K562 (cell line): ENCODE measurements around the gene NPTX2. TPM values are rescaled to one million over a fixed set of nuclear protein-coding genes. Genes with fewer than 3 reads are reported as not detected.

Experiments used
- ATAC-seq: fragments of 200-7000 bp; cut with Tn5 transposase; 3 replicates; pipeline ENCODE4 v1.9.1; 2020; ENCODE audit warnings: moderate library complexity
- BruUV-seq: library from RNA; stranded (reverse); fragments of 400-500 nt; replicated peaks from 2 replicates; lab custom pipeline; 2021; lab: Mats Ljungman, UMichigan
- CTCF ChIA-PET: fragments of 300-600 bp; formaldehyde crosslinking; extraction: SDS; loops from one replicate; lab custom pipeline; 2021; ENCODE audit warnings: low intra/inter-chr PET ratio; lab: Yijun Ruan, JAX
- POLR2A ChIA-PET: fragments of 300-600, 350-650 bp; sonication (Branson Sonifier 250); formaldehyde crosslinking; extraction: SDS; loops from one replicate; lab custom pipeline; 2021; ENCODE audit warnings: antibody characterized with exemption, inconsistent platforms; lab: Yijun Ruan, JAX
- DNase-seq, 4 experiments: peaks; one replicate each; pipeline versions ENCODE4 v3.0.0 to v3.0.0-alpha.2; 2011 to 2018; ENCODE audit warnings: low spot score in 3 of 4, mixed read lengths in 3 of 4; ENCODE audit errors: extremely low read depth in 1 of 4
- FAIRE-seq: peaks from 2 replicates; lab custom pipeline; 2011; peaks lifted over from hg19 to GRCh38; lab: Jason Lieb, UNC
- H2AFZ ChIP-seq: 2 replicates; pipeline ENCODE4 v1.6.0; 2011; ENCODE audit warnings: low read depth, low read length, control low read depth, inconsistent platforms
- H3K27ac ChIP-seq: fragments of 200-600 bp; 3 replicates; pipeline ENCODE4 v1.8.0; 2011; ENCODE audit warnings: low read depth, mild to moderate bottlenecking, control low read depth, inconsistent platforms, low read length, moderate library complexity, mixed read lengths; ENCODE audit errors: extremely low read depth
- H3K27me3 ChIP-seq, 2 experiments: fragments of 300-600 bp in 1 of 2; 2 replicates in 1 of 2; 3 replicates in 1 of 2; pipeline versions ENCODE4 v1.6.0 to v1.8.0; 2011; ENCODE audit warnings: inconsistent platforms in 2 of 2, low read length in 2 of 2, mild to moderate bottlenecking in 1 of 2, mixed read lengths in 1 of 2, moderate library complexity in 1 of 2; ENCODE audit not compliant: control insufficient read depth in 2 of 2, insufficient read depth in 2 of 2
- H3K36me3 ChIP-seq: fragments of 300-600 bp; 3 replicates; pipeline ENCODE4 v1.8.0; 2011; ENCODE audit warnings: mild to moderate bottlenecking, low read length, inconsistent platforms; ENCODE audit not compliant: control insufficient read depth, insufficient read depth
- H3K4me1 ChIP-seq, 2 experiments: fragments of 200-600 bp in 1 of 2; replicated peaks in 1 of 2; 2 replicates in 1 of 2; 3 replicates in 1 of 2; pipeline versions ENCODE4 v1.5.1 to v1.8.0; 2011; ENCODE audit warnings: inconsistent platforms in 2 of 2, low read length in 2 of 2, mild to moderate bottlenecking in 1 of 2, mixed read lengths in 1 of 2, moderate library complexity in 1 of 2; ENCODE audit not compliant: control insufficient read depth in 2 of 2, insufficient read depth in 2 of 2
- H3K4me2 ChIP-seq: 2 replicates; pipeline ENCODE4 v1.6.1; 2011; ENCODE audit warnings: low read length, control low read depth, inconsistent platforms, mixed read lengths; ENCODE audit not compliant: insufficient read depth
- H3K4me3 ChIP-seq: fragments of 200-600 bp; sonication (generic), shearing (Covaris generic); 2 replicates; pipeline ENCODE4 v1.5.1; 2016; ENCODE audit warnings: control low read depth, inconsistent platforms
- H3K79me2 ChIP-seq: fragments of 200-600 bp; 3 replicates; pipeline ENCODE4 v1.8.0; 2011; ENCODE audit warnings: low read length, inconsistent platforms; ENCODE audit not compliant: control insufficient read depth, insufficient read depth
- H3K9ac ChIP-seq, 2 experiments: 2 replicates each; pipeline versions ENCODE4 v1.6.0 to v1.6.1; 2011; ENCODE audit warnings: low read depth in 2 of 2, low read length in 2 of 2, control low read depth in 1 of 2, inconsistent platforms in 1 of 2, mild to moderate bottlenecking in 1 of 2, mixed read lengths in 1 of 2; ENCODE audit not compliant: insufficient read depth in 1 of 2
- H3K9me1 ChIP-seq: one replicate; pipeline ENCODE4 v1.6.0; 2011; ENCODE audit warnings: inconsistent platforms, mild to moderate bottlenecking, low read length, moderate library complexity; ENCODE audit not compliant: control insufficient read depth, insufficient read depth
- H3K9me3 ChIP-seq: replicated peaks from 2 replicates; pipeline ENCODE4 v1.5.1; 2011; ENCODE audit warnings: low read depth, low read length, inconsistent platforms; ENCODE audit not compliant: control insufficient read depth, insufficient read depth
- H4K20me1 ChIP-seq: replicated peaks from 2 replicates; pipeline ENCODE4 v1.6.1; 2011; ENCODE audit warnings: low read length, inconsistent platforms, mixed read lengths; ENCODE audit not compliant: control insufficient read depth, insufficient read depth
- EHMT2 ChIP-seq: fragments of 450-650 bp; IDR thresholded peaks from 2 replicates; pipeline ENCODE4 v1.6.1; 2018; ENCODE audit warnings: antibody characterized with exemption
- NFXL1 ChIP-seq: fragments of 450-650 bp; formaldehyde crosslinking; IDR thresholded peaks from 2 replicates; pipeline ENCODE4 v1.4.0; 2021; ENCODE audit warnings: mild to moderate bottlenecking
- WGBS: fragments of 100-300 bp; shearing (Covaris generic); methylation state at CpG from one replicate; pipeline ENCODE4 v1.1.6; 2016; ENCODE audit warnings: low coverage, mixed read lengths; ENCODE audit not compliant: insufficient coverage; ENCODE audit errors: missing lambda C conversion rate; 5-methylcytosine and 5-hydroxymethylcytosine counted together
- in situ Hi-C: fragments of 300-500 bp; cut with MboI; formaldehyde crosslinking; loops from 4 replicates; pipeline ENCODE4 v1.15.0; 2018; ENCODE audit warnings: inconsistent platforms, mixed read lengths
- intact Hi-C: fragments of 100-400 bp; cut with micrococcal nuclease; formaldehyde crosslinking; loops from 2 replicates; pipeline ENCODE4 v1.14.2; 2022
- polyA plus RNA-seq, 8 experiments: library from polyadenylated mRNA; depleted of rRNA in 4 of 8; stranded (reverse) in 5 of 8; unstranded in 3 of 8; fragments of >200 nt; fragmentation: Nextera tagmentation in 2 of 8; fragmentation: Illumina TruSeq in 1 of 8; extraction: Ambion mirVana in 2 of 8; extraction: Trizol in 1 of 8; gene quantifications; 2 replicates each; pipeline versions ENCODE4 v1.2.1 to v1.2.3, GENCODE V29; 2011 to 2014; ENCODE audit warnings: inconsistent platforms in 1 of 8, missing spikeins in 1 of 8
- total RNA-seq, 7 experiments: library from RNA; depleted of rRNA in 6 of 7; stranded (reverse); fragments of >200 nt in 6 of 7; fragmentation: Illumina TruSeq in 2 of 7; extraction: Trizol in 2 of 7; gene quantifications; 2 replicates each; pipeline versions ENCODE4 v1.2.1 to v1.2.3, GENCODE V29; 2011 to 2021; ENCODE audit warnings: low replicate concordance in 1 of 7
- TF ChIP-seq, protein P1 (sequence below): fragments of 450-650 bp; IDR thresholded peaks from 2 replicates; pipeline ENCODE4 v1.6.1; 2017; ENCODE audit warnings: antibody characterized with exemption, mild to moderate bottlenecking
- TF ChIP-seq, protein P2 (sequence below): fragments of 200-400 bp; formaldehyde crosslinking; IDR thresholded peaks from 2 replicates; pipeline ENCODE4 v1.6.1; 2017; ENCODE audit warnings: mild to moderate bottlenecking, low read depth, low read length, moderate library complexity

Gene NPTX2
- total and polyA plus RNA-seq, 9 of the 15 experiments (the other 6 are each of a cell fraction or from before 2014, with no cell fraction given) = 0.07 TPM; not detected in 8

DNA sequence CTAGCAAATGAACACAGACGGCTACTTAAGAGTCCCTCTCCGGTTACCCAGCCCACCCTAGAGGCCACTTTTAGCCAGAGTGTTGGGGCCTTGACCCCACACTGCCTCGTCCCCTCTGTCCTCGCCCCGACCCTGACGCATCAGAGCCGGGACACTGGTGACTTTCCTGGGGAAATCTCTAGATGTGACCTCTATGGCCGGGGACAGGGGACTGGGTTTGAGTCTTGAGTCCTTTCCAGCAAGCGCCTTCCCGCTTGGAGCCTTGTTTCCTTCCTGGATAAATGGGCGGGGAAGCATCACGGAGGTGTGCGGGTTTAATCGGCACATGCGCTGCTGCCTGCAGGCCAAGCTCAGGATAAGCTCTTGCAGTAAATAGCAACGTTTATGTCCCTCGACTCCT is 40.7 kb downstream of the NPTX2 start:
- ATAC-seq = no peak
- DNase-seq = no peak
- Histone ChIP-seq H3K4me1 (no peaks in the 10 kb centered on the region), H4K20me1 (no peaks in the 10 kb centered on the region), H3K36me3 (no peaks in the 10 kb centered on the region), H3K9me3 (0 out of 2 replicates have a peak, but pooled peaks cover 3% of the 10 kb centered on the region), H3K27ac (no peak overlapping the region), H3K9me1 (no peaks in the 10 kb centered on the region), H3K9ac (no peak overlapping the region), H3K79me2 (no peaks in the 10 kb centered on the region), H2AFZ (no peak overlapping the region), H3K4me3 (no peak overlapping the region), H3K27me3 (peaks cover 5 to 30% of the 10 kb centered on the region in 2 experiments; a peak in 4 of 5 replicates), H3K4me2 (no peak overlapping the region)
- TF ChIP-seq EHMT2 = no peak
- TF ChIP-seq NFXL1 (CRISPR knock-in tag) = no peak
- TF ChIP-seq, protein P1, sequence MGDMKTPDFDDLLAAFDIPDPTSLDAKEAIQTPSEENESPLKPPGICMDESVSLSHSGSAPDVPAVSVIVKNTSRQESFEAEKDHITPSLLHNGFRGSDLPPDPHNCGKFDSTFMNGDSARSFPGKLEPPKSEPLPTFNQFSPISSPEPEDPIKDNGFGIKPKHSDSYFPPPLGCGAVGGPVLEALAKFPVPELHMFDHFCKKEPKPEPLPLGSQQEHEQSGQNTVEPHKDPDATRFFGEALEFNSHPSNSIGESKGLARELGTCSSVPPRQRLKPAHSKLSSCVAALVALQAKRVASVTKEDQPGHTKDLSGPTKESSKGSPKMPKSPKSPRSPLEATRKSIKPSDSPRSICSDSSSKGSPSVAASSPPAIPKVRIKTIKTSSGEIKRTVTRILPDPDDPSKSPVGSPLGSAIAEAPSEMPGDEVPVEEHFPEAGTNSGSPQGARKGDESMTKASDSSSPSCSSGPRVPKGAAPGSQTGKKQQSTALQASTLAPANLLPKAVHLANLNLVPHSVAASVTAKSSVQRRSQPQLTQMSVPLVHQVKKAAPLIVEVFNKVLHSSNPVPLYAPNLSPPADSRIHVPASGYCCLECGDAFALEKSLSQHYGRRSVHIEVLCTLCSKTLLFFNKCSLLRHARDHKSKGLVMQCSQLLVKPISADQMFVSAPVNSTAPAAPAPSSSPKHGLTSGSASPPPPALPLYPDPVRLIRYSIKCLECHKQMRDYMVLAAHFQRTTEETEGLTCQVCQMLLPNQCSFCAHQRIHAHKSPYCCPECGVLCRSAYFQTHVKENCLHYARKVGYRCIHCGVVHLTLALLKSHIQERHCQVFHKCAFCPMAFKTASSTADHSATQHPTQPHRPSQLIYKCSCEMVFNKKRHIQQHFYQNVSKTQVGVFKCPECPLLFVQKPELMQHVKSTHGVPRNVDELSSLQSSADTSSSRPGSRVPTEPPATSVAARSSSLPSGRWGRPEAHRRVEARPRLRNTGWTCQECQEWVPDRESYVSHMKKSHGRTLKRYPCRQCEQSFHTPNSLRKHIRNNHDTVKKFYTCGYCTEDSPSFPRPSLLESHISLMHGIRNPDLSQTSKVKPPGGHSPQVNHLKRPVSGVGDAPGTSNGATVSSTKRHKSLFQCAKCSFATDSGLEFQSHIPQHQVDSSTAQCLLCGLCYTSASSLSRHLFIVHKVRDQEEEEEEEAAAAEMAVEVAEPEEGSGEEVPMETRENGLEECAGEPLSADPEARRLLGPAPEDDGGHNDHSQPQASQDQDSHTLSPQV = no peak
- TF ChIP-seq, protein P2, sequence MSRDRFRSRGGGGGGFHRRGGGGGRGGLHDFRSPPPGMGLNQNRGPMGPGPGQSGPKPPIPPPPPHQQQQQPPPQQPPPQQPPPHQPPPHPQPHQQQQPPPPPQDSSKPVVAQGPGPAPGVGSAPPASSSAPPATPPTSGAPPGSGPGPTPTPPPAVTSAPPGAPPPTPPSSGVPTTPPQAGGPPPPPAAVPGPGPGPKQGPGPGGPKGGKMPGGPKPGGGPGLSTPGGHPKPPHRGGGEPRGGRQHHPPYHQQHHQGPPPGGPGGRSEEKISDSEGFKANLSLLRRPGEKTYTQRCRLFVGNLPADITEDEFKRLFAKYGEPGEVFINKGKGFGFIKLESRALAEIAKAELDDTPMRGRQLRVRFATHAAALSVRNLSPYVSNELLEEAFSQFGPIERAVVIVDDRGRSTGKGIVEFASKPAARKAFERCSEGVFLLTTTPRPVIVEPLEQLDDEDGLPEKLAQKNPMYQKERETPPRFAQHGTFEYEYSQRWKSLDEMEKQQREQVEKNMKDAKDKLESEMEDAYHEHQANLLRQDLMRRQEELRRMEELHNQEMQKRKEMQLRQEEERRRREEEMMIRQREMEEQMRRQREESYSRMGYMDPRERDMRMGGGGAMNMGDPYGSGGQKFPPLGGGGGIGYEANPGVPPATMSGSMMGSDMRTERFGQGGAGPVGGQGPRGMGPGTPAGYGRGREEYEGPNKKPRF = no peak
- 8% methylated on average over 17 of the region's 17 CpGs for WGBS
- in situ Hi-C loops = no loop called here
- POLR2A ChIA-PET = interaction anchor here (0.6 kb wide), 1 partner anchor 32 kb away, joined by 3 read pairs; no protein-coding TSS in a partner anchor
- CTCF ChIA-PET = no interaction called here
- BruUV-seq = no TSS peak
- no peak for FAIRE-seq
- intact Hi-C loops = no loop called here
